HG03159 (cell line): ENCODE data around the gene PRR32.
"Not testable (repeated sequence)": the region's sequence is repeated elsewhere in the genome, so short reads cannot be mapped to it uniquely, and the experiment has no call there.

Experiments used
- ATAC-seq: cut with Tn5 transposase; IDR thresholded peaks from one replicate; pipeline ENCODE4 v1.9.1; 2021; ENCODE audit warnings: mild to moderate bottlenecking, moderate library complexity; ENCODE audit not compliant: unreplicated experiment

Gene PRR32

DNA sequence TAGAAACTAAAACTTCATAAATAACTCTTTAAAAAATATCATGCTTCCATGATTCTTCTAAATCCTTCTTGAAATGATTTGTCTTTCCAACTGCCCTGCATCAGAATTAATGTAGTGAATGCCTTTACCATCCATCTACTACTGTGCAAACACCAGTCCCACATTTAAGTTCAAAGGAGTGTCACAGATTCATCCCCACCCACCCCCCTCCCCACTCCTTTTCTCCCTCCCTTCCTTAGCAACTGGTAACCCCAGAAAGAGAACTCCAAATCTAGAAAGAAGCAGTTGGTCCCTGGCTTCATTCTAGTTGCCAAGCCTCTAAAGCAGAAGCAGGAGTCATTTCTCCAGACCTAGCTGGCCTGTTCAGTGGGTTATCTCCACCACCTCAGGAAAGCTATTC, at the start of gene PRR32:
TSS of gene PRR32 (plus strand) at position 301 of the 400 bp plus-strand sequence. CDS start 115 bp downstream, outside the sequence.
- ATAC-seq: no peak

- peak; percentile 93 for ATAC-seq
Measured at GRCh38 chrX:126770179-126770578, 49.4 kb upstream of the PRR32 start.

DNA sequence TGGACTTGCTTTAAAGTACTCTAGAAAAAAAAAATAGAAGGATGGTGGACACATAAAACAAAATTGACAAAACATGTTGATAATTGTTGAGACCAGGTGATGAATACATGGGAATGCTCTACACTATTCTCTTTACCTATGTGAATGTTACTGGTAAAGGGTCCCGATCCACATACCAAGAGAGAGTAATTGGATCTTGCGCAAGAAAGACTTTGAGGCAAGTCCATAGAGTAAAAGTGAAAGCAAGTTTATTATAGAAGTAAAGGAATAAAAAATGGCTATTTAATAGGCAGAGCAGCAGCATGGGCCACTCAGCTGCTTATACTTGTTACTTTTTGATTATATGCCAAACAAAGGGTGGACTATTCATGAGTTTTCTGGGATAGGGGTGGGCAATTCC, 34.0 kb upstream of the PRR32 start:
- no peak for ATAC-seq

DNA sequence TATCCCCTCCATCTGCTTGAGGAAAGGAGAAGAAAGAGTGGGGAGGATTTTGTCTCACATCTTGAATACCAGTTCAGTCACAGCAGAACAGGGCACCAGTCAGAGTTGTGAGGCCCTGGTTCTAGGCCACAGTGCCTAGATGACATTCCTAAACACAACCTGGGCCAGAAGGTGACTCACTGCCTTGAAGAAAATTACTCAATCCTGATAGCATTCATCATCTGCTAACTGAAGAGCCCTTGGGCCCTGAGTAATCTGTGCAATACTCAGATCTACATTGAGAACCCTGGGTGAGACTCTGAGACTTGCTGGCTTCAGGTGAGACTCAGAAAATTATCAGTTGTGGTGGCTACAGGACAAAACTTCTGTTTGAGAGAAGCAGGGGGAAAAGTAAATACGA, 20.5 kb upstream of the PRR32 start:
- no peak for ATAC-seq

- not testable (repeated sequence) for ATAC-seq
Measured at GRCh38 chrX:126806784-126807183, 12.7 kb upstream of the PRR32 start.

GRCh38 chrX:126815806-126816205, 3.7 kb upstream of the PRR32 start:
- ATAC-seq: no peak

DNA sequence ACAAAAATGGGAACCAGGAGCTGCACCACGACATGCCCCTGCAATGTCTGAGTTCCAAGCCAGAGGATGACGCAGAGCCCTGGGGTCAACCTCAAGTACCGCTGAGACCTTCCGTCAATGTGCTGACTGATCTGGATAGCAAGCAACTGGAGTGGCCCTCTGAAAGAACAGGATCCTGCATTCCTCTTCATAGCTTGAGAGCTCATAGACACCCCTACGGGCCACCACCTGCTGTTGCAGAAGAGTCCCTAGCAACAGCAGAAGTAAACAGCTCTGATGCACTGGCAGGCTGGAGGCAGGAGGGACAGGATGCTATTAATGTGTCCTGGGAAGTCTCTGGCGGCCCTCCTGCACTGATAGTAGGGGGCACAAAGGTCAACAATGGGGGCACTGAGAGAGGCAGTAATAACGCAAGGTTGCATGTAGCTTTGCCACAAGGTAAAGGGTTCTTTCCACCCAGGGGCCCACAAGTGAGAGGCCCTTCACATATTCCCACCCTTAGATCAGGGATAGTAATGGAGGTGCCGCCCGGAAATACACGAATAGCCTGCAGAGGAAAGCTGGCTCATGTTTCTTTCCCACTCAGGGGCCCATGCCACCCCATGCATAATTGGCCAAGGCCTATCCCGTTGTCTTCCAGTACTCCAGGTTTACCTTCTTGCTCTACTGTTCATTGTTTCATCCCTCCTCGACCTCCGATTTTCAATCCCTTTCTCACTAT, 1.3 kb downstream of the PRR32 start:
- ATAC-seq: no peak

- ATAC-seq: no peak
Measured at GRCh38 chrX:126824338-126825007, 4.9 kb downstream of the PRR32 start.

GRCh38 chrX:126825566-126826193, 6.2 kb downstream of the PRR32 start:
- ATAC-seq: no peak

DNA sequence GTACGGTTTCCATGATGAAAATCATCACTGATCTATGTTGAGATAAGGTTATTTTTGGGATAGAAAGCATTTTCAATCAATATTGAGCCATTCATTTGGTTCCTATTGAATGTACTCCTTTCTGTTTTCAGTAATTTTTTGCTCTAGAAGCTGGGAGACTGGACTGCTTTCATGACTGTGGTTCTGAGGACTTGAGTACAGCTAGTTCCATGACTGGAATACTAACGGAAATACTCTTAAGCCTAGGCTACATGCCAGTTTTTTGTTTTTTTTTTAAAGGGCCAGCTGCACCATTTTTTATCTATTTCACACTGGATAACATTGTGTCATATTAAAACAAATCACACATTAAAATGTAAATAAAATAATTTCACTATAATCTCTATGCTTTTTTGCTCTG, 16.7 kb downstream of the PRR32 start:
- ATAC-seq: no peak

DNA sequence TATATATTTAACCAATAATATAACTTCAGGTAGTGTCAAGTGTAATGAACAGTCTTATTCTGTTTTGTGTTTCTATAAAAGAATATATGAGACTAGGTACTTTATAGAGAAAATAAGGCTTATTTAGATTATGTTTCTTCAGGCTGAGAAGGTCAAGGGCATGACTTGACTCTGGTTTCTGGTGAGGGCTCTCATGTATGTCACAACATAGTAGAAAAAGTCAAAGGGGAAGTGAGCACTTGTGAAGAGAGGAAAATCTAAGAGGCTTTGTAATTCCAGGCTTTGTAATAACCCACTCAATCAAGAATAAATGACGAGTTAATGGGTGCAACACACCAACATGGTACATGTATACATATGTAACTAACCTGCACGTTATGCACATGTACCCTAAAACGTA, 27.6 kb downstream of the PRR32 start:
- no peak for ATAC-seq

GRCh38 chrX:126855839-126856524, 36.5 kb downstream of the PRR32 start:
- no peak for ATAC-seq
